HG03280 (cell line): ENCODE measurements around the gene MUC4.
"Not testable (repeated sequence)": the region's sequence is repeated elsewhere in the genome, so short reads cannot be mapped to it uniquely, and the experiment has no call there.

Experiments used
- ATAC-seq: cut with Tn5 transposase; IDR thresholded peaks from one replicate; pipeline ENCODE4 v1.9.1; 2021; ENCODE audit warnings: mild to moderate bottlenecking, moderate library complexity; ENCODE audit not compliant: unreplicated experiment

Gene MUC4

GRCh38 chr3:195813916-195814640 is 2.3 kb upstream of the MUC4 start:
- ATAC-seq, result no peak

GRCh38 chr3:195812366-195812765 is 637 bp upstream of the MUC4 start:
- no peak for ATAC-seq

GRCh38 chr3:195810455-195810845 is 1.3 kb downstream of the MUC4 start:
- no peak for ATAC-seq

DNA sequence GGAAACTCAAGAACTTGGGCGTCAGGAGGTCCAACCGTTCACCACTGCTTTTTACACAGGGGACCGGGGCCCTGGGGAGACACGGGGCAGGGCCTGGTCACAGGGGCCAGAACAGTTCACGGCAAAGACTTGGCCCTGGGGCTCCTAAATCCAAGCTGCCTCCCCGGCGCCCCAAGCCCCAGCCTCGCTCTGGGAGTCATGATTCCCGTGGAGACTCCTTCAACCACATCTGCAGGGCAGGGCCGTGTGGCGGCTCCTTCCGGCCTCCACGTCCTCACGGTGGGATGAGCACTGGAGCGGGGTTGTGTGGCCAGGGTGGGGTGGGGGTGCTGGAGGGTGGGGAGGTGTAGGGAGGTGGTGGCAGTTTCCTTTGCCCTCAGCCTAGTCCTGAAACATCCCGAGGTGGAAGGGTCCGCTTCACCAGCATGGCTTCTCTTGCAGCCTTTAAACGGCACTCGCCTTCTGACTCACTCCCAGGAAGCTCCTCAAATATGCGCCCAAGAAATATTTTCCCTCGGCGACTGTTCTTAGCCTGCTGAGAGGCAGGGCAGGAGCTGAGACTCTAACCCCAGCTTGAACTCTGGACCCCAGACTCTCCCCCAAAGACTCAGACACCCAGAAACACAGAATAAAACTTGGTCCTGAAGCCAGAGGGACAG is 1.8 kb downstream of the MUC4 start:
- ATAC-seq, result no peak

- ATAC-seq, result no peak
Measured at GRCh38 chr3:195809291-195809785, 2.4 kb downstream of the MUC4 start.

DNA sequence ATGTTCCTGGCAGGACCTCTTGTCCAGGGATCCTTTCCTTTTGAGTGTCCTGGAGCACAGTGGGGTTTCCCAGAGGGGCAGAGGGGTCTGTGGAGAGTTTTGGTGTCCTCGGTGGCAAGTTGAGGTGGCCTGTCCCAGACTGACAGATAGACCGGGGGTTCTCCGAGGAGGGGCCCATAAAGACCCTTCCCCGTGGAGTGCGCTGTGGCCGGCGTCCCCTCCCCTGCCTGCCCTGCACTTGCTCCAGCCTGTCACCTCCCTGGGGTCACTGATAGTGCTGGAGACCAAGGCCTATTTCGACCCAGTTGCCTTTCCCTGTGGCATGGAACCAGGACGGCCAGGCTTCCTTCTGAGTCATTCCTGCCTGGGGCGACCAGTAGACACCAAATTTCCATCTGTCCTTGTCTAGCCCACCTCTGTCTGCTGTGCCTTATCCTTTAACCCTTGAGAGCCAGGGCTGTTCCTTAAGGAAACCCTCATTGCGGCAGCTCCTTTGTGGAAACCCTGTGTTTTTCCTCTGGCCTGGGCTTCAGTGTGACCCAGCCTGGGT is 2.9 kb downstream of the MUC4 start:
- no peak for ATAC-seq

DNA sequence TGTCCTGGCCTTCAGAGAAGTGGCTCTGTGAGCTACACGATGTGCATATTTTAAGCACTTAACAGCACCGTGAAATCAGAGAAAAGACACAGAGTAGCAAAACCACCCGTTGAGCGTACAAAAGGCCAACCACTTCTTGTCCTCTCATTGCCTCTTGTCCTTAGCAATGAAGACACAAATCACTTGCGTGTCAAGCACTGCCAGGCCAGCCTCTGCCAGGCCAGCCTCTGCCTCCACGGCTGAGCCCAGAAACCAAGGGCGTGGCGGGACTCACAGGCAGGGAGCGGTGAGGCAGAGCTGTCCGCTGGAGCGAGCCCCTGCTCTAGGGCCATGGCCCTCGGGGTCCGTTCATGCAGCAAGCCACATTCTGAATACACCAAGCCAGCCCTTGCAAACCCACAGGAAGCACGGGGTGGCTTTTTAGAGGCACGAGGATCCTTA is 4.0 kb downstream of the MUC4 start:
- no peak for ATAC-seq

- ATAC-seq, result no peak
Measured at GRCh38 chr3:195806916-195807231, 4.9 kb downstream of the MUC4 start.

GRCh38 chr3:195806211-195806915 is 5.4 kb downstream of the MUC4 start:
- no peak for ATAC-seq

- ATAC-seq, result not testable (repeated sequence)
Measured at GRCh38 chr3:195805588-195805987, 6.1 kb downstream of the MUC4 start.

GRCh38 chr3:195805181-195805580 is 6.5 kb downstream of the MUC4 start:
- no peak for ATAC-seq

DNA sequence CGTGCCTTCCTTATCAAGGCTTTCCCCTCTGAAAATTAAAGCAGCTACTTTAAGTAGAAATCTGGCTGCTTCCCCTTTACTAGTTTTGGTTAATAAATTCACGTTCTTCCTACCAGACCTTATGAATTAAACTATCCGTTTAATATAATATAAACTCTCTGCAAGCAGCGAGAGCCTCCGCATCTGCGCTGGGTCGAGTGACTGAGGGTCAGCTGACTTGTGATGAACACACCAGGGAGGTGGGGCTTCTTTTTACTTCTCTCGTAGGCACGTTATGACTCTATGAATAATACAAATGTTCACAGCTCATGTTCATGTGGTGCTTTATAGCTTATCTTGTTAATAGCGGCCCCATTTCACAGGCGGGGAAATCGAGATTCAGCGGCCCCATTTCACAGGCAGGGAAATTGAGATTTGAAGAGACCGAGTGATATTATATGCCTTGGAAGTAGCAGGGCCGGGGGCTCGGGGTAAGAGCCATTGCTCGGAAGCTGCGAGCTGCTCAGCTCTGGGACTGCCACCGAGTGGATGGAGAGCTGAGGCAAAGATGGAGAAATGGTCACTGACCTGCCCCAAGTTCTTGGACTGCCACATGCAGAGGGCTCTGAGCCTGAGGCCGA is 8.3 kb downstream of the MUC4 start:
- no peak for ATAC-seq

DNA sequence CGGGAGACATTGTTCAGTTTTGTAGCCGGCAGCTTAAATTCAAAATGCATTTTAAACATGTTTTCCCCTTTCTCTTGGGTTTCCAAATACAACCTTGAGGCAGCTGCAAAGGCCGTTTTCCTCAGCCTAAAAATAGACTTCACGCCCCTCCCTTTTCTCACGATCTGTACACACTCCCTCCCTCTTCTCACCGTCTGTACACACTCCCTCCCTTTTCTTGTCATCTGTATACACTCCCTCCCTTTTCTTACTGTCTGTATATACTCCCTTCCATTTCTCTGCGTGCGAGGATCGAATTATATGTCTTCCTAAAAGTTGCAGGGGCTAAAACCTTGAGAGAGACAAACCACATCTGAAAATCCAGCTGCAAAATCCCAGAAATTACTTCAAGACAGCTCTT is 8.9 kb downstream of the MUC4 start:
- ATAC-seq, result no peak

- ATAC-seq, result no peak
Measured at GRCh38 chr3:195802261-195802701, 9.4 kb downstream of the MUC4 start.

DNA sequence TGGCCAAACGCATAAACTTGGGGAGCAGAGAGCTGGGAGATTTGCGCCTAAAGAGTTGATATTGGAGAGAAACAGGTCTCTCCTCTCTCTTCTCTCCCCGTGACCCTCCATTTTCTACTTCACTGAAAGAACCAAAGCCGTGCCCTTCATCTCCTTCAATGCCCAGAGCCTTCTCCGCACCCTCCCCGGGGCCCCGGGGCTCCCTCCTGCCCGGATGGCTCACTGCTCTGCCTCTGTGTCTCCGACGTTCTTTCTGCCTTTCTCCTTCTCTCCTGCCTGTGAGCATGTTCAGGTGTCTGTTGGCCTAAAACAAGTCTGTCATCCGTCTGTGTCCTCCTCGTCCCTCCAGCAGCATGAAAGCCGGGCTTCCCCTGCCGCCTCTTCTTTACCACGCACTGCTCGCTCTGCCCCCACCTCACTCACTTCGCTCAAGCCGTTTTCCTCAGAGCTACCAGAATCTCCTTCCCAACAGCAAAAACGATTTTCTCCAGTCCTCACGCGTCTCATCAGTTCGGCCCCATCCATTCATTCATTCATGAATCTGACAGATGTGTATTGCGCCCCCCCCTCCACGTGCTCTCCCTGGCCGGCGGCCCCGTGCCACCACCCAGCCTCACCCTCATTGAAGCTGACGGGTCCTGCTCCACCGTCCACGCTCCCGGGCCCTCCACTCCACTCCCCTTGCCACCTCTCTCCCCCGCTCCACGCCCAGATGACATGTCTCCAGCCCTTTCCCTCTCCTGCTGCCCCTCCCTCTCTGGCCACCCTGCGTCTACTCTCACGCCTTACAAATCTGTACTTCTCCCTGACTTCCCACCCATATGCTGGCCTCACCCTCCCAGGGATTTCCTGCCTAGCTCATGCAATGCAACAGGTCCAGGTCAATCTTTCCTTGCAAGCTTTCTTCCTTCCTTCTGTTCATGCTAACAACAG is 10.2 kb downstream of the MUC4 start:
- no peak for ATAC-seq

GRCh38 chr3:195800240-195800639 is 11.5 kb downstream of the MUC4 start:
- no peak for ATAC-seq

DNA sequence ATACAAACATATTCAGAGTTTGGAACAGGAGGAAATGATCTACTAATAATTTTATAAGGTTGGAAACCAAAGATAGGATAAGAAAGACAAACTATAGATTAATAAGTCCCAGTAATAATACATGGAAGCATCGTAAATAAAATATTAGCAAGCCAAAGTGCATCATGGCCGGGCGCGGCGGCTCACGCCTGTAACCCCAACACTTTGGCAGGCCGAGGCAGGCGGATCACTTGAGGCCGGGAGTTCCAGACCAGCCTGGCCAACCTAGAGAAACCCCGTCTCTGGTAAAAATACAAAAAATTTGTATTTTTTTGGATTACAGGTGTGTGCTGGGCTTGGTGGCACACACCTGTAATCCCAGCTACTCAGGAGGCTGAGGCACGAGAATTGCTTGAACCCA is 14.9 kb downstream of the MUC4 start:
- no peak for ATAC-seq

DNA sequence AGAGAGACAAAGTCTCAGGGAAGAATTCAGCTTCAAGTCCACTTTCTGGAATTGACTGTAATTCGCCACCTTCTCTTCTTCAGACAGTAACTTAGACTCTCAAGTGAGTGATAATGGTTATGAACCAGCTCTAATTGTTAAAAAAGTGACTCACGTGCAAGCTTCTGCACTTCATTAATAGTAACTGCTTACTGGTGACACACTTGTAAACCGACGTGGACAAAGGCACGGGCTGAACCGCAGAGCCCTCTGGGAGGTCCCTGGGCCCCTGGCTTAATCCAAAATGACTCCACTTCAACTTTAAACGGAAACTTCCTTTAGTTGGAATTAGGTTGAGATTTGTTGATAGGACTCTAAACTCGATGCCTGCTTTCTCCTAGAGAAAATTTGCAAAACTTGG is 17.0 kb downstream of the MUC4 start:
- no peak for ATAC-seq

DNA sequence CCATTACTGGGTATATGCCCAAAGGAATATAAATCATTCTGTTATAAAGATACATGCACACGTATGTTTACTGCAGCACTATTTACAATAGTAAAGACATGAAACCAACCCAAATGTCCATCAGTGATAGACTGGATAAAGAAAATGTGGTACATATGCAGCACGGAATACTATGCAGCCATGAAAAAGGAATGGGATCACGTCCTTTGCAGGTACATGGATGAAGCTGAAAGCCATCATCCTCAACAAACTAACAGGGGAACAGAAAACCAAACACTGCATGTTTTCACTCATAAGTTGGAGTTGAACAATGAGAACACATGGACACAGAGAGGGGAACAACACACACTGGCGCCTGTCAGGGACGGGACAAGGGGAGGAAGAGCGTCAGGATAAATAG is 19.1 kb downstream of the MUC4 start:
- ATAC-seq, result not testable (repeated sequence)

DNA sequence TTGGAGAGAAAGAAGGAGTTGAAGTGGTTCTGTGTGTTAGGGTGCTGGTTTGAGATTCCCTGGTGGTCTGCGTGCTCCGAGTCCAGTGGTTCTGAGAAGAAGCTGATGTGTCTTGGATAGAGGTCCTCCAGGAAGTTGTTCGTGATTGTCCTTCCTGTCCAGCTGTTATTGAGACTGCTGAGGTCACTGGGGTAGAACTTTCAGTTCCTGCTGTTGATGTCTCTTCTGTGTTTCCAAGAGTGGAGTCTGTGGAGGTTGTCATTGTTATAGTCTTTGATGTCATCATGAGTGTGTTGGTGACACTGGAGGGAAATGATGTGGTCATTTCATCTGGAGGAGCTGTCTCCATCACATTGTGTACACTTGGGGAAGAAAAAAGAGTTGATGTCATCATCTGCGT is 20.8 kb downstream of the MUC4 start:
- no peak for ATAC-seq
